Measurements from ENCODE around the gene CD19. TPM values are rescaled to one million over a fixed set of nuclear protein-coding genes. Genes with fewer than 3 reads are reported as not detected.
A peak's percentile ranks its signal among the peaks of the same experiment; 100 is the strongest.

The CD19 gene
- total RNA-seq, 1 donor from 2014 or later, result 0.20 TPM

DNA sequence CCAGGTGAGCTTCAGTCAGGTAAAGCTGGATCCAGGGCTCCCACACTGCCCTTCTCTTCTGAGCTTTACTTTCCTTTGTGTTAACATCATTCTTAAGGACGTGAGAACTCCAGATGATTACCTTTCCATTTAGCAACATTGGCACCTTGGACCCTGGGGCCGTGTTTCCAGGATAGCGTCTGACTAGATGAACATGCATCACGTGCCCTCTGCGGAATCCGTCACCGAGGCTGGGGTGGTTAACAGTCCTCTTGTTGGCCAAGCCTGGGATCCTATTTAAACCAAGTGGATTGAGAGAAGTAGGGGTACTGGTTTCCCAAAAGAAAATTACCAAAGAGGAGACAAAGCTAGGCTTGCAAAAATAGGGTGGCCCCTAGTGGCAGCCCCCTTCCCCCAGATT, 49.2 kb downstream of the CD19 start:
- DNase-seq (ENCODE audit: low read depth in 2 of 2), result no peak

DNA sequence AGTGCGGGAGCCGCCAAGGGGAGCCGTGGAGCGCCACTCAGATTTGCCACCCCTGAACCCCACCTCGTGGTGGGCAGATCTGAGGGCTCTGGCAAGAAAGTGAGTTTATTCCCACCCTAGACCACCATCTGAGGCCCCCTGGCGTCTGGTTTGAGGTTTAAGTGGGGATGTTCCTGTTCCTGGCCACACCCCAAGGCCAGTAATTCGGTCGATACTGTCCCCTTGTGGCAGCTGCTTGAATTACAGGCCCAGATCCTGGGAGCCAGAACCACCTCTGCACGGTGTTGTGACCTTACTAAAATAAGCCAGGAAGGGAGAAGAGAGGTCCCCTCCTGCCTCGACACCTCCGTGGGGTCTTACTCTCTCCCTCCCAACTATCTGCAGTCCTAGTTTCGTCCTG, 49.7 kb downstream of the CD19 start:
- peak in 1 of 2 donors; percentile 11 for DNase-seq (ENCODE audit: low read depth in 2 of 2)

DNA sequence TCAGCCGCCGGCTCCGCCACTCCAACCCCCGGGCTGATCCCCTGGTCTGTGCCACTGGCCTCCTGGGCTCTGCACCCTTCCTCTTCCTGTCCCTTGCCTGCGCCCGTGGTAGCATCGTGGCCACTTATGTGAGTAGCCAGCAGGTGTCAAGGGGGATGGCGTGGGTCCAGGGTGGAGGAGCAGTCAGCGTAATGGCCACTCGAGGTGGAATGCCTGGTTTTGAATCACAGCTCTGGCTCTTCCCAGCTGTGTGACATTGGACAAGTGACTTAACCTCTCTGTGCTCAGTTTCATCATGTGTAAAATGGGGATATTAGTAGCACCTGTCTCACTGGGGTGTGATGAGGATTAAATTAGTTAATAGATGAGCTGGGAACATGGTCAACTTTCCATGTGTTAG, 50.6 kb downstream of the CD19 start:
- DNase-seq (ENCODE audit: low read depth in 2 of 2), result no peak

DNA sequence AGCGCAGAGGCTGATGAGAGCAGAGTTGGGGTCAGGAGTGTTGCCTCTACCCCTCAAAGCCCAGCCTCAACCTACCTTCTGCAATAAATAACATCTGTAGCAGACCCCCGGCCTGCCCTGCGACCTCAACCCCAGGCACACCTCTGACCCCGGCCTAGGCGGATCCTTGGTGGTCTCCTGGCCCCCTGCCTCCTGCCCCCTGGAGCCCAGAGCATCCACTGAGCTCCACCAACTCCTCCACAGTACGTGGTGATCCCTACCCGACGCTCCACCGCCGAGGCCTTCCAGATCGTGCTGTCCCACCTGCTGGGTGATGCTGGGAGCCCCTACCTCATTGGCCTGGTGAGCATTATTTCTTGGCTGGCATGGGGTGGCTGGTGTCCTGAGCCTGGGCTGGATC, 51.2 kb downstream of the CD19 start:
- no peak for DNase-seq (ENCODE audit: low read depth in 2 of 2)

DNA sequence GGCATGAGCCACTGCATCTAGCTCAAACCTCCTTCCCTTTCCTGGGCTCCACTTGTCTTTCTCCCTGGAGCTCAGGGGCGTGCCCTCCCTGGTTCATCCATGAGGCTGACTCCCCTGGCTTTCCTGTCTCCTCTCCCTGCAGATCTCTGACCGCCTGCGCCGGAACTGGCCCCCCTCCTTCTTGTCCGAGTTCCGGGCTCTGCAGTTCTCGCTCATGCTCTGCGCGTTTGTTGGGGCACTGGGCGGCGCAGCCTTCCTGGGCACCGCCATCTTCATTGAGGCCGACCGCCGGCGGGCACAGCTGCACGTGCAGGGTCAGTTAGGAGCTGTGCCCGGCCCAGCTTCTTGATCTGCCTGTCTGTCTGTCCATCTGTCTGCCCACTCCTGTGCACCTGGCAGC, 51.9 kb downstream of the CD19 start:
- DNase-seq (ENCODE audit: low read depth in 2 of 2), result no peak

DNA sequence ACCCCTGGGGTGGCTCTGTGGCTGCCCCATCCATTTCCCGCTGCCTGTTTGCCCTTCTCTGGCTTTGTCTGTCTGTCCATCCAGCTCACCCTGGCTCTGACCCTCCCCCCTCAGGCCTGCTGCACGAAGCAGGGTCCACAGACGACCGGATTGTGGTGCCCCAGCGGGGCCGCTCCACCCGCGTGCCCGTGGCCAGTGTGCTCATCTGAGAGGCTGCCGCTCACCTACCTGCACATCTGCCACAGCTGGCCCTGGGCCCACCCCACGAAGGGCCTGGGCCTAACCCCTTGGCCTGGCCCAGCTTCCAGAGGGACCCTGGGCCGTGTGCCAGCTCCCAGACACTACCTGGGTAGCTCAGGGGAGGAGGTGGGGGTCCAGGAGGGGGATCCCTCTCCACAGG, 52.3 kb downstream of the CD19 start:
- no peak for DNase-seq (ENCODE audit: low read depth in 2 of 2)

DNA sequence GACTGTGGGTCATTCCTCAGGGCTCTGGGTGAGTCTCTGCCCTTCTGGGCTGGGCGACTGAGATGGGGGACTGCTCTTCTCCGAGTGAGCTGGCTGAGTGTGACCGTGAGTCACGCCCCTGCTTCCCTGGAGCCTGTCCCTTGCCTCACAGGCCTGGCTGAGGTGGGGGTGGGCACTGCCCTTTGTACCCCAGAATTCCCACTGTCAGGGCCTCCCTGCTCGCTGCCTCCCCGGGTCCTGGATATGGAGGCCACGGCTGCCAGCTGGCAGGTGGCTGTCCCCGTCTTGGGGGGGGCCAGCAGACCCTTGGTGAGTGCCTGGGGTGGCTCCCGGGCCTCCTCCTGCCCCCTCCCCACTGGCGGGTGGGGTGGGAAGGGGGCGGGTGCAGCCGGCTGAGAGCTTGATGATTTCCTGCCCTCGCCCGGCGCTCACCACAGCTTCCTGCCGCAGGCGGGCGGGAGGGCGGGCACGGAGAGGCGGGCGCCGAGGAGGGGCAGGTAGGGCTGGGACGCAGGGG, 52.9 kb downstream of the CD19 start, which contains the start of gene LAT:
TSS of gene LAT (plus strand) at position 434 of the 517 bp plus-strand sequence. CDS start 366 bp downstream, outside the sequence.
- peak; percentile 33 to 35 for DNase-seq (ENCODE audit: low read depth in 2 of 2)

DNA sequence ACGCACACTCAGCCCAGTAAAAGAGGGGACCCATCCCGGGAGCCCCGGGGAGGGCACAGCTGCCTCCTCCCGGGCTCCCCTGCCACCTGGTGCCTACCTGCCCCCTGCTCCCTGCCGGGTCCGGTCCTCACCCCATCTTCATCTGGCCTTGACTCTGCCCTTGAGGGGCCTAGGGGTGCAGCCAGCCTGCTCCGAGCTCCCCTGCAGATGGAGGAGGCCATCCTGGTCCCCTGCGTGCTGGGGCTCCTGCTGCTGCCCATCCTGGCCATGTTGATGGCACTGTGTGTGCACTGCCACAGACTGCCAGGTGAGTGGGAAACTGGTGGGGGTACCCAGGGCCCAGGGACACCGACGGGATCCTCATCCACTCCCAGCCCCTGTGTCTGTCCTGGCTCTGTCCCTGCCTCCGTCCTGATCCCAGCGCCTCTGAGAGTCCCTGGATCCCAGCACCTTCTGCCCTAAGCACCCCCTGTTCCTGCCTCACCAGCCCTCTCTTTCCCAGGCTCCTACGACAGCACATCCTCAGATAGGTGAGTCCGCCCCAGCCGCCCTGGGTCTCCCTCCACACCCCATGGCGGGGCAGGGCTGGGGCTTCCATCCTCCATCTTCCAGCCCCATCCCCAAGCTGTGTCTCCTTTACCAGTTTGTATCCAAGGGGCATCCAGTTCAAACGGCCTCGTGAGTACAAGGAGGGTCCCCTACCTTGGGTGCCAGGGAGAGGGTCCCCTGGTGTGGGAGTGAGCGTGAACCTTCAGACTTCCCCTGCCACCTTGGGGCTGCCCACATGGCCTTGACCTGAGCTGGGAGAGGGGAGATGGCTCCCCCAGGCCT, 53.7 kb downstream of the CD19 start:
- no peak for DNase-seq (ENCODE audit: low read depth in 2 of 2)

DNA sequence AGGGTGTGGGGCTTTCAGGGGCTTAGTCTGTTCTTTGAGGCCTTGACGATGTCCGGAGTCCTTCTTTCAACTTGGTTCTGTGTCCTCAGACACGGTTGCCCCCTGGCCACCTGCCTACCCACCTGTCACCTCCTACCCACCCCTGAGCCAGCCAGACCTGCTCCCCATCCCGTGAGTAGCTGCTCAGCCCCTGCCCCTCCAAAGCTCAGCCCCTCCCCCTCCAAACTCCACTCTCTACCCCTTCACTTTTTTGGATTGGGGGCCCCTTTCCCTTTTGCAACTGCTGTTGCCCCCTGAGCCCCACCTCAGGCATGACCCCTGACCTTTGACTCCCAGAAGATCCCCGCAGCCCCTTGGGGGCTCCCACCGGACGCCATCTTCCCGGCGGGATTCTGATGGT, 54.3 kb downstream of the CD19 start:
- no peak for DNase-seq (ENCODE audit: low read depth in 2 of 2)

DNA sequence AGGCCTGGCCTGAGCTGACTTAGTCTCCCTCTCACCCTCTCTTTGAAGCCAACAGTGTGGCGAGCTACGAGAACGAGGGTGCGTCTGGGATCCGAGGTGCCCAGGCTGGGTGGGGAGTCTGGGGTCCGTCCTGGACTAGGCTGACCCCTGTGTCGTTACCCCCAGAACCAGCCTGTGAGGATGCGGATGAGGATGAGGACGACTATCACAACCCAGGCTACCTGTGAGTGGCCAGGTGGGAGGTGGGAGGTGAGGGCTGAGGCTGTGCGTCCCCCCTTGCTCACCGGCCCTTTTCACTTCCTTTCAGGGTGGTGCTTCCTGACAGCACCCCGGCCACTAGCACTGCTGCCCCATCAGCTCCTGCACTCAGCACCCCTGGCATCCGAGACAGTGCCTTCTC, 54.7 kb downstream of the CD19 start:
- DNase-seq (ENCODE audit: low read depth in 2 of 2), result no peak

DNA sequence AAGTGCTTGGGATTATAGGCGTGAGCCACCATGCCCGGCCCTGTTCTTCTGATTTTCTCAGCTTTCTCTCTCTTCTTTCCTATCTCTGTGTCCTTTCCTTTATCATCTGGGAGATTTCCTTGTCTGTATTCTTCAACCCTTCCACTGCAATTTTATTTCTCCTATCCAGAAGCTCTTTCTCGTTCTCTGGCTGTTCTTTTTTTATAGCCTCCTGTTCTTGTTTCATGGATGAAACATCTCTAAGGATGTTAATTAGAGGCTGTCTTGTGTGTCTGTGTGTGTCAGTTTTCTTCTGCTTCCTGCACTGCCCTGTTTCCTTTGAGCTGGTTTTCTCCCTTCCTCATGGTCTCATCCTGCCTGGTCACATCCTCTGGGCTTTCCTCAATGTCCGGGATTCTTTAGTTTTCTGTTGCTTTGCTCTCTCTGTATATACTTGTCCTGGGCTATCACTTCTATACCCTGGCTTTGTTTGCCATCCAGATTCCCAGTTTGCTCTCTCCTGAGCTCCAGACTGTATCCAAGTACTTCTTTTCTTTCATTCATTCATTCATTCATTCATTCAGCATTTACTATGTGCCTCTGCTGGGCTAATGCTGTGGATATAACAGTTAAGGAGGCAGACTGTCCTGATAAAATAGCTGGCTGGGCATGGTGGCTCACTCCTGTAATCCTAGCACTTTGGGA, 55.5 kb downstream of the CD19 start:
- DNase-seq (ENCODE audit: low read depth in 2 of 2), result no peak

Other genes starting within 250 kb of the CD19 start
- 171 and 216 TPM in 2 replicates for gene EIF3C, start 220.5 kb upstream of the CD19 start, total RNA-seq
- 0.44 and 1.4 TPM in 2 replicates for gene NPIPB9, start 180.2 kb upstream of the CD19 start, total RNA-seq
- 15.7 and 22.8 TPM in 2 replicates for gene ATXN2L, start 109.0 kb upstream of the CD19 start, total RNA-seq
- gene TUFM, start 85.6 kb upstream of the CD19 start, total RNA-seq, result 88.9 and 94.6 TPM in 2 replicates
- gene SH2B1, start 68.1 kb upstream of the CD19 start, total RNA-seq, result 8.1 and 9.9 TPM in 2 replicates
- under 0.01 TPM in 2 replicates for gene ATP2A1, start 53.5 kb upstream of the CD19 start, total RNA-seq
- gene RABEP2, start 6.7 kb upstream of the CD19 start, total RNA-seq, result 25.3 and 31.2 TPM in 2 replicates
- 16.8 and 21.0 TPM in 2 replicates for gene NFATC2IP, start 19.0 kb downstream of the CD19 start, total RNA-seq
- 21.4 and 26.0 TPM in 2 replicates for gene SPNS1, start 42.8 kb downstream of the CD19 start, total RNA-seq
- gene LAT, start 53.1 kb downstream of the CD19 start, total RNA-seq, result 0.22 and 0.79 TPM in 2 replicates

Data from lung microvascular endothelial cell (primary cell).